ENCODE results near the gene ZNF669.

The ZNF669 gene

GRCh38 chr1:247119600-247120407 lies 15.6 kb upstream of the ZNF669 start:
- H3K36me3 ChIP-seq (ENCODE audit: insufficient read depth, low read length): no peaks in the 10 kb centered on the region
- no peak overlapping the region for H3K27ac ChIP-seq (ENCODE audit: low read depth, low read length)
- H3K9ac ChIP-seq (ENCODE audit: low read length): no peak overlapping the region
- no peaks in the 10 kb centered on the region for H3K9me3 ChIP-seq (ENCODE audit: low read length)
- no peak overlapping the region for H3K4me3 ChIP-seq (ENCODE audit: low read depth in 1 of 2, low read length in 2 of 2)
- no peaks in the 10 kb centered on the region for H3K27me3 ChIP-seq (ENCODE audit: control insufficient read depth in 1 of 2, insufficient read depth in 2 of 2, low read length in 2 of 2)
- H3K4me1 ChIP-seq (ENCODE audit: insufficient read depth, low read length): no peaks in the 10 kb centered on the region

GRCh38 chr1:247118946-247119446 lies 14.8 kb upstream of the ZNF669 start:
- no peak overlapping the region for H3K9ac ChIP-seq (ENCODE audit: low read length)
- no peaks in the 10 kb centered on the region for H3K27me3 ChIP-seq (ENCODE audit: control insufficient read depth in 1 of 2, insufficient read depth in 2 of 2, low read length in 2 of 2)
- no peaks in the 10 kb centered on the region for H3K36me3 ChIP-seq (ENCODE audit: insufficient read depth, low read length)
- H3K27ac ChIP-seq (ENCODE audit: low read depth, low read length): no peak overlapping the region
- no peaks in the 10 kb centered on the region for H3K4me1 ChIP-seq (ENCODE audit: insufficient read depth, low read length)
- no peak overlapping the region for H3K4me3 ChIP-seq (ENCODE audit: low read depth in 1 of 2, low read length in 2 of 2)
- H3K9me3 ChIP-seq (ENCODE audit: low read length): no peaks in the 10 kb centered on the region

DNA sequence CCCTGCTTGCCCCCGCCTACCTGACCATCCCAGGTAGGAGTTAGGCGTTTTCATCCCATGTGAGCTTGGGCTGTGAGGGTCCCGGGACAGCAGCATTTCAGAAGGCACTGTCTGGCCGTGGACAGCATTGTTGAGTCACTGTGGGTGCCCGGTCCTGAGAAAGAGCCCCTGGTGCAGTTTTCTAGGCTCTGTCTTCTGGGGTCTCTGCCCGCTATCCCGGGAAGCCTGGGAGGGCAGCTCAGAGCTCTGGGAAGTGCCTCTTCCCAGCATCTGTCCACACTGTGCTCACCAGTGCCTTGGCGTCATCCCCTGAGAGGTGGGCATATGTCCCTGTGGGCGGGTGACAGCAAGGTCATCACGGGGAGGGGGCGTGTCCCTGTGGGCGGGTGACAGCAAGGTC lies 11.4 kb upstream of the ZNF669 start:
- no peak overlapping the region for H3K4me3 ChIP-seq (ENCODE audit: low read depth in 1 of 2, low read length in 2 of 2)
- H3K9me3 ChIP-seq (ENCODE audit: low read length): no peaks in the 10 kb centered on the region
- peaks cover 3% of the 10 kb centered on the region for H3K4me1 ChIP-seq (ENCODE audit: insufficient read depth, low read length)
- H3K9ac ChIP-seq (ENCODE audit: low read length): no peak overlapping the region
- no peaks in the 10 kb centered on the region for H3K36me3 ChIP-seq (ENCODE audit: insufficient read depth, low read length)
- no peaks in the 10 kb centered on the region for H3K27me3 ChIP-seq (ENCODE audit: control insufficient read depth in 1 of 2, insufficient read depth in 2 of 2, low read length in 2 of 2)
- no peak overlapping the region for H3K27ac ChIP-seq (ENCODE audit: low read depth, low read length)

- Histone ChIP-seq H3K4me3 (ENCODE audit: low read depth in 1 of 2, low read length in 2 of 2) (no peak overlapping the region), H3K9ac (ENCODE audit: low read length) (no peak overlapping the region)
Observed at GRCh38 chr1:247115141-247115510, 11.0 kb upstream of the ZNF669 start.

GRCh38 chr1:247114351-247115140 lies 10.4 kb upstream of the ZNF669 start:
- Histone ChIP-seq H3K27ac (ENCODE audit: low read depth, low read length) (no peak overlapping the region), H3K4me1 (ENCODE audit: insufficient read depth, low read length) (peaks cover 5% of the 10 kb centered on the region), H3K27me3 (ENCODE audit: control insufficient read depth in 1 of 2, insufficient read depth in 2 of 2, low read length in 2 of 2) (no peaks in the 10 kb centered on the region), H3K4me3 (ENCODE audit: low read depth in 1 of 2, low read length in 2 of 2) (no peak overlapping the region), H3K36me3 (ENCODE audit: insufficient read depth, low read length) (no peaks in the 10 kb centered on the region), H3K9ac (ENCODE audit: low read length) (no peak overlapping the region), H3K9me3 (ENCODE audit: low read length) (no peaks in the 10 kb centered on the region)

More at GRCh38 chr1:247115141-247115510, 11.0 kb upstream of the ZNF669 start:
- Histone ChIP-seq H3K36me3 (ENCODE audit: insufficient read depth, low read length) (no peaks in the 10 kb centered on the region), H3K27me3 (ENCODE audit: control insufficient read depth in 1 of 2, insufficient read depth in 2 of 2, low read length in 2 of 2) (no peaks in the 10 kb centered on the region), H3K27ac (ENCODE audit: low read depth, low read length) (no peak overlapping the region), H3K4me1 (ENCODE audit: insufficient read depth, low read length) (peaks cover 5% of the 10 kb centered on the region), H3K9me3 (ENCODE audit: low read length) (no peaks in the 10 kb centered on the region)

DNA sequence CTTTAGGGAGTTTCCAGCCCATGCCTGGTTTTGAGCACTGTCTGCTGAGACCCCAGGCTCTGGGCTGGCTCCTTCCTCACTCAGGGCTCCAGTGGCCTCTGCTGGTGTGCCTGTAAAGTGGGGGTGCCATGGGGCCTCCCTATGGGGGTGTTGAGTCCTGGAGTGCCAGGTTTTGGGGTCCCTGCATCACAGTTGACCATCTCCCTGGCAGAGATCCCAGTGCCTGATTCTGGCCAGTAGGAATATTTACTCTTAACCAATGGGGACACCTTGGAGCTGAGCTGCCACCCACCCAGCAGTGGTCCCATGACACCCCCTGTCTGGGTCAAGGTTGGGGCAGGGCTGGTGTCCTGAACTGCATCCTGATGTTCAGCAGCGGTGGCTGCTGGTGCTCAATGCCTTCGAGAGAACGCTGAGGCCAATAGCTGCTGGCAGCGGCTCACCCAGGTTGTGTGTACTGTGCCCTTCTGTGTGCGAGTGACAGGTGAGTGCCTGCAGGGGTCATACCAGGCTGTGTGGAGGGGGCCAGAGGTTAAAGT lies 9.6 kb upstream of the ZNF669 start:
- Histone ChIP-seq H3K27ac (ENCODE audit: low read depth, low read length) (no peak overlapping the region), H3K4me3 (ENCODE audit: low read depth in 1 of 2, low read length in 2 of 2) (no peak overlapping the region), H3K4me1 (ENCODE audit: insufficient read depth, low read length) (peaks cover 5% of the 10 kb centered on the region), H3K36me3 (ENCODE audit: insufficient read depth, low read length) (no peaks in the 10 kb centered on the region), H3K27me3 (ENCODE audit: control insufficient read depth in 1 of 2, insufficient read depth in 2 of 2, low read length in 2 of 2) (no peaks in the 10 kb centered on the region), H3K9me3 (ENCODE audit: low read length) (no peaks in the 10 kb centered on the region), H3K9ac (ENCODE audit: low read length) (no peak overlapping the region)

DNA sequence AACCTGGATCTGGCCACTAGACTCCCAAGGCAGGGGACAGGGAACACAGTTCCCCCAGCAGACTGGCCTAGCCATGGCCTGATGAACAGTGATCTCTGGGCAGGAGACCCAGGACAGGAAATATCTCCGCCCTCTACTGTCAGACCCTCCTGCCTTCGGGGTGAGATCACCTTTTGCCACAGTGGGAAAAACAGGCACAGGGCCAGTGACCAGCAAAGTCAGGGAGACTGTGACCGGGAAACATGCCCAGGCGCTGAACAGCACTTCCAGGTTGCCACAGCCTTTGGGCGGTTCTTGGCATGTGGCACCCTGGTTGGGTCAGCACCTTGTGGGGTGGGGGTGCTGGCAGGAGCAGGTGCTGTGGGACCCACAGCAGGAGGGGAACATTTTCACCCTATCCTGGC lies 8.9 kb upstream of the ZNF669 start:
- Histone ChIP-seq H3K27me3 (ENCODE audit: control insufficient read depth in 1 of 2, insufficient read depth in 2 of 2, low read length in 2 of 2) (no peaks in the 10 kb centered on the region), H3K4me3 (ENCODE audit: low read depth in 1 of 2, low read length in 2 of 2) (no peak overlapping the region), H3K27ac (ENCODE audit: low read depth, low read length) (no peak overlapping the region), H3K36me3 (ENCODE audit: insufficient read depth, low read length) (no peaks in the 10 kb centered on the region), H3K9me3 (ENCODE audit: low read length) (no peaks in the 10 kb centered on the region), H3K4me1 (ENCODE audit: insufficient read depth, low read length) (peaks cover 5% of the 10 kb centered on the region), H3K9ac (ENCODE audit: low read length) (no peak overlapping the region)

DNA sequence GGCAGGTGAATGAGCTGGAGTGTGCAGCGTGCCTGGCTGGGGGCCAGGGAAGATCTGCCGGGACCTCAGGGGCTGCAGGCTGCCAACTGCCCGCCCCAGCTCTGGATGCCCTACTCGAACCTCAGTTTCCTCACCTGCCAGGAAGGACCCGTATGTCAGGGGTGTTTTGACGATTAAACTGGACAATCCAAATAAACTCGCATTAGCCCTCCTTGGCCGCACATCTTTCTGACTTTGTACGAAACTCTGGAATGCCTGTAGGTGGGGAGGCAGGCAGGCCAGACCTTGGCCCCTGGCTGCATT lies 8.3 kb upstream of the ZNF669 start:
- H3K27ac ChIP-seq (ENCODE audit: low read depth, low read length): no peak overlapping the region
- no peaks in the 10 kb centered on the region for H3K36me3 ChIP-seq (ENCODE audit: insufficient read depth, low read length)
- no peak overlapping the region for H3K9ac ChIP-seq (ENCODE audit: low read length)
- H3K9me3 ChIP-seq (ENCODE audit: low read length): no peaks in the 10 kb centered on the region
- peaks cover 5% of the 10 kb centered on the region for H3K4me1 ChIP-seq (ENCODE audit: insufficient read depth, low read length)
- H3K27me3 ChIP-seq (ENCODE audit: control insufficient read depth in 1 of 2, insufficient read depth in 2 of 2, low read length in 2 of 2): no peaks in the 10 kb centered on the region
- H3K4me3 ChIP-seq (ENCODE audit: low read depth in 1 of 2, low read length in 2 of 2): peak overlapping the region; percentile 63 to 71

- Histone ChIP-seq H3K27me3 (ENCODE audit: control insufficient read depth in 1 of 2, insufficient read depth in 2 of 2, low read length in 2 of 2) (no peaks in the 10 kb centered on the region), H3K9ac (ENCODE audit: low read length) (no peak overlapping the region), H3K9me3 (ENCODE audit: low read length) (no peaks in the 10 kb centered on the region)
Observed at GRCh38 chr1:247111700-247112478, 7.7 kb upstream of the ZNF669 start.

DNA sequence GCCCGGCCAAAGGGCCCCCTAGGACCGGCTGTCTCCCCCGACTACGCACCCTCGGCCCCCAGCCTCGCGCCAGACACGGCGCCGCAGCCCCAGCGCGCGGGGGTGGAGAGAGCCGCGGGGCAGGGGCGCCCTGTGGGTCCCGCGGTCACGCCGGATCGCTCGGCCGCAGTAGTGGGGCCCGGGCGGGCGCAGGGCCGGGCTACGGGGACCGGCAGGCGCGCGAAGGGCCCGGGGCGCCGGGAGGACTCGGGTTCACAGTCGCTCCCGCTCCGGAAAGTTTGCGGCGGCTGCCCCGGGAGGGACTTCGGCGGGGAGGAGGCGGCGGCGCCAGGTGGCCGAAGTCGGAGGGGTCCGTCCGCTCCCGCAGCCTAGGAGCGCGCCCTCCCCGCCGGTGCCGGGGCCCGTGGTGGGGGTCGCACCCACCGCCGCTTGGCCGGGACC lies 7.1 kb upstream of the ZNF669 start:
- no peaks in the 10 kb centered on the region for H3K27me3 ChIP-seq (ENCODE audit: control insufficient read depth in 1 of 2, insufficient read depth in 2 of 2, low read length in 2 of 2)
- peaks cover 5% of the 10 kb centered on the region for H3K4me1 ChIP-seq (ENCODE audit: insufficient read depth, low read length)
- H3K9me3 ChIP-seq (ENCODE audit: low read length): no peaks in the 10 kb centered on the region
- no peaks in the 10 kb centered on the region for H3K36me3 ChIP-seq (ENCODE audit: insufficient read depth, low read length)
- H3K27ac ChIP-seq (ENCODE audit: low read depth, low read length): peak overlapping the region; percentile 72
- H3K4me3 ChIP-seq (ENCODE audit: low read depth in 1 of 2, low read length in 2 of 2): peak overlapping the region; percentile 63 to 71
- H3K9ac ChIP-seq (ENCODE audit: low read length): peak overlapping the region; percentile 71

More at GRCh38 chr1:247111700-247112478, 7.7 kb upstream of the ZNF669 start:
- Histone ChIP-seq H3K36me3 (ENCODE audit: insufficient read depth, low read length) (no peaks in the 10 kb centered on the region), H3K4me1 (ENCODE audit: insufficient read depth, low read length) (peaks cover 5% of the 10 kb centered on the region), H3K27ac (ENCODE audit: low read depth, low read length) (peak overlapping the region; percentile 72), H3K4me3 (ENCODE audit: low read depth in 1 of 2, low read length in 2 of 2) (peak overlapping the region; percentile 63 to 71)

All from muscle layer of colon (tissue), 2 donors.